Measurements from ENCODE around the gene AMN.
A peak's percentile ranks its signal among the peaks of the same experiment; 100 is the strongest.
"Not testable (repeated sequence)": the region's sequence is repeated elsewhere in the genome, so short reads cannot be mapped to it uniquely, and the experiment has no call there.

AMN gene

GRCh38 chr14:102922490-102923200 is at the start of gene AMN:
Gene AMN (plus strand): TSS chr14:102922663. CDS start chr14:102922689, 26 bp downstream.
- no peak for DNase-seq (ENCODE audit: low read depth in 2 of 3, low spot score in 1 of 3)

GRCh38 chr14:102873131-102873530 is 49.3 kb upstream of the AMN start:
- no peak for DNase-seq (ENCODE audit: low read depth in 2 of 3, low spot score in 1 of 3)

- DNase-seq (ENCODE audit: low read depth in 2 of 3, low spot score in 1 of 3) = no peak
Measured at GRCh38 chr14:102873546-102874061, 48.9 kb upstream of the AMN start.

GRCh38 chr14:102875652-102876051 is 46.8 kb upstream of the AMN start:
- no peak for DNase-seq (ENCODE audit: low read depth in 2 of 3, low spot score in 1 of 3)

- not testable (repeated sequence) for DNase-seq (ENCODE audit: low read depth in 2 of 3, low spot score in 1 of 3)
Measured at GRCh38 chr14:102877511-102877910, 45.0 kb upstream of the AMN start.

GRCh38 chr14:102878174-102878969 is 44.1 kb upstream of the AMN start:
- no peak for DNase-seq (ENCODE audit: low read depth in 2 of 3, low spot score in 1 of 3)

GRCh38 chr14:102878970-102879460 is 43.4 kb upstream of the AMN start:
- no peak for DNase-seq (ENCODE audit: low read depth in 2 of 3, low spot score in 1 of 3)

- DNase-seq (ENCODE audit: low read depth in 2 of 3, low spot score in 1 of 3) = no peak
Measured at GRCh38 chr14:102882226-102882906, 40.1 kb upstream of the AMN start.

GRCh38 chr14:102883089-102883541 is 39.3 kb upstream of the AMN start:
- DNase-seq (ENCODE audit: low read depth in 2 of 3, low spot score in 1 of 3) = peak in 1 of 3 donors; percentile 14

GRCh38 chr14:102883554-102883953 is 38.9 kb upstream of the AMN start:
- DNase-seq (ENCODE audit: low read depth in 2 of 3, low spot score in 1 of 3) = no peak

- no peak for DNase-seq (ENCODE audit: low read depth in 2 of 3, low spot score in 1 of 3)
Measured at GRCh38 chr14:102885737-102886447, 36.6 kb upstream of the AMN start.

- no peak for DNase-seq (ENCODE audit: low read depth in 2 of 3, low spot score in 1 of 3)
Measured at GRCh38 chr14:102888748-102889147, 33.7 kb upstream of the AMN start.

- no peak for DNase-seq (ENCODE audit: low read depth in 2 of 3, low spot score in 1 of 3)
Measured at GRCh38 chr14:102889615-102890014, 32.8 kb upstream of the AMN start.

- no peak for DNase-seq (ENCODE audit: low read depth in 2 of 3, low spot score in 1 of 3)
Measured at GRCh38 chr14:102891111-102891510, 31.4 kb upstream of the AMN start.

GRCh38 chr14:102891556-102891955 is 30.9 kb upstream of the AMN start:
- no peak for DNase-seq (ENCODE audit: low read depth in 2 of 3, low spot score in 1 of 3)

- DNase-seq (ENCODE audit: low read depth in 2 of 3, low spot score in 1 of 3) = no peak
Measured at GRCh38 chr14:102892651-102893050, 29.8 kb upstream of the AMN start.

- DNase-seq (ENCODE audit: low read depth in 2 of 3, low spot score in 1 of 3) = no peak
Measured at GRCh38 chr14:102893452-102893851, 29.0 kb upstream of the AMN start.

GRCh38 chr14:102896735-102897134 is 25.7 kb upstream of the AMN start:
- DNase-seq (ENCODE audit: low read depth in 2 of 3, low spot score in 1 of 3) = not testable (repeated sequence)

GRCh38 chr14:102897299-102898027 is 25.0 kb upstream of the AMN start:
- DNase-seq (ENCODE audit: low read depth in 2 of 3, low spot score in 1 of 3) = no peak

GRCh38 chr14:102898298-102898697 is 24.2 kb upstream of the AMN start:
- no peak for DNase-seq (ENCODE audit: low read depth in 2 of 3, low spot score in 1 of 3)

All from stimulated activated CD4-positive, alpha-beta T cell treated with anti-CD3 and anti-CD28 coated beads, Interleukin-12 subunit alpha, Interleukin-12 subunit beta, amount 100 ng/mL, for 48 hours (primary cell).